Measurements from ENCODE around the gene PARP11. TPM values are rescaled to one million over a fixed set of nuclear protein-coding genes. Genes with fewer than 3 reads are reported as not detected.
A peak's percentile ranks its signal among the peaks of the same experiment; 100 is the strongest.

Gene PARP11
- total and polyA plus RNA-seq, 2 donors (not counting 1 experiment from before 2014, with no cell fraction given): 6.4 to 26.3 TPM

DNA sequence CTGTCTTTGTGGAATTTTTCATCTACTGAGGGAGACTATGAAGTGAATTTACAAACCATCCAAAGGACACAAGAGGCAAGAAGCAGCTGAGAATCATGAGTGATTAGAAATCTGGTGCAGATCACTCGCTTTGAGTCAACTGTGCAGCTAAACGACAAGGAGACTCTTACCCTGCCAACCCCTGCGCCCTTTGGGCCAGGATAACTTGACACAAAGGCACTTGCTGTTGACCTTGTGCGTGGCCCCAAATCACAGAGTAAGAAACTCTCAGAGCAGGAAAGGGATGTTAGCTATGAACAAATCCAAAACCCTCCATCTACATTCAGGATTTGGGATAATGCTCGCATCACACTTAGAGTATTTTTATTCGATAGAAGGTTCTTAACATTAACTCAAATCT is 11.5 kb upstream of the PARP11 start:
- H3K27ac ChIP-seq (ENCODE audit: low read length in 2 of 2): no peak overlapping the region
- no peaks in the 10 kb centered on the region for H4K20me1 ChIP-seq (ENCODE audit: control insufficient read depth, insufficient read depth, low read length, poor library complexity, severe bottlenecking)
- peaks cover 2 to 7% of the 10 kb centered on the region in 2 donors for H3K4me1 ChIP-seq (ENCODE audit: control insufficient read depth in 2 of 2, insufficient read depth in 2 of 2, low read length in 2 of 2)
- H3K4me2 ChIP-seq (replicated peaks; ENCODE audit: low read depth, low read length, poor library complexity, severe bottlenecking): no peak overlapping the region
- H3K27me3 ChIP-seq (replicated peaks in 1 of 4; ENCODE audit: control extremely low read depth in 1 of 4, control insufficient read depth in 3 of 4, insufficient read depth in 4 of 4, low read length in 3 of 4): peaks cover 0 to 13% (median 6%) of the 10 kb centered on the region in 4 experiments
- Mint-ChIP-seq H3K27ac (no peak overlapping the region), H3K27me3 (peaks cover 12% of the 10 kb centered on the region), H3K4me1 (peaks cover 4% of the 10 kb centered on the region), H3K4me3 (no peak overlapping the region), H3K9me3 (ENCODE audit: insufficient read depth) (no peaks in the 10 kb centered on the region)
- no peak overlapping the region for H3K9ac ChIP-seq (ENCODE audit: low read length)
- ATAC-seq (ENCODE audit: low read depth) (no peak), DNase-seq (no peak)
- no peaks in the 10 kb centered on the region for H3K36me3 ChIP-seq (replicated peaks in 1 of 2; ENCODE audit: control extremely low read depth in 1 of 2, control insufficient read depth in 1 of 2, extremely low read depth in 1 of 2, insufficient read depth in 2 of 2, low read length in 1 of 2)
- no peaks in the 10 kb centered on the region for H3K79me2 ChIP-seq (ENCODE audit: control insufficient read depth, insufficient read depth, low read length)
- WGBS (ENCODE audit: insufficient coverage): 94% methylated on average over 4 of the region's 6 CpGs
- H3K4me3 ChIP-seq (ENCODE audit: control extremely low read depth in 1 of 5, extremely low read depth in 1 of 5, insufficient read depth in 1 of 5, low read depth in 2 of 5, low read length in 4 of 5): no peak overlapping the region
- H3K9me3 ChIP-seq (ENCODE audit: control extremely low read depth in 1 of 3, control insufficient read depth in 2 of 3, insufficient read depth in 1 of 3, low read length in 2 of 3): no peaks in the 10 kb centered on the region
- TF ChIP-seq EZH2 (IDR thresholded peaks at IDR 0.05; ENCODE audit: borderline replicate concordance, insufficient read depth, low read depth, low read length, poor library complexity, severe bottlenecking) (no peak), CTCF (IDR thresholded peaks at IDR 0.05) (no peak)
- intact Hi-C loops (cut with micrococcal nuclease): loop anchor here (1.0 to 5.0 kb wide), 4 partner anchors 111 to 873 kb away; no protein-coding TSS in a partner anchor
- ChIA-PET POLR2A (interaction anchor here (0.6 kb wide), 1 partner anchor 109 kb away, joined by 4 read pairs; no protein-coding TSS in a partner anchor), CTCF (interaction anchor here (1.0 to 11.7 kb wide), 29 partner anchors 9 to 875 kb away, joined by 3 to 396 read pairs (median 6); partner anchors contain the start of genes CCND2 and PARP11)
- H2AFZ ChIP-seq (ENCODE audit: insufficient read depth, low read depth, low read length, poor library complexity, severe bottlenecking): no peak overlapping the region

DNA sequence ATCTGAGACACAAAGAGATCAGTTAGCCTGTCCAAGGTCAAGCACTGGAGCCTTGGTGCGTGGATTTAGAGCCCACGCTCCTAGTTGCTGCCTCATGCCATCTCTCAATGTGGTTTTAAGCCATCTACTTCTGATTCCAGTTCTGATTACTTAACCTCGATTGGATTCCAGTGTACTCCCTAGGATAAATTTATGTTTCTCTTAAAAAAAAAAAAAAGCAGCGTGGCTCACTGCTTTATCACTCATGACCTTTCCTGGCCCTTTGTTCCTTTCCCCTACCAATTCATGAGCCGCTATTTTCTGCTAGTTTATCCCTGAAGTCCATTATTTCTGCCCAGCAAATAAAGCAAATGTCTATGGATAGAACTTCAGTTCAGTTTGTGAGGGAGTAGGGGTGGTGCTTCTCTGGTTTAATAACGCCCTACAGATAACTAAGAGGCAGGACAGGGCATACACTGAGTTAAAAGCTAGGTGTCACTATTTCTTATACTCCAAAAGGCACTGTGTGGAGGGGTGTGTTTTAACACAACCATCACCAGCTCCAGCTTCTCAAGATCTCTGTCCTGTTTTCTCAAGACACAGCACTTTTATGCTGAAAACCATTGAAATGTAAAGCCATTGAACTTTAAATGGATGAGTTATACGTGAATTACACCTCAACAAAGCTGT is 9.8 kb upstream of the PARP11 start:
- WGBS (ENCODE audit: insufficient coverage): 67% methylated on average over 3 of the region's 7 CpGs
- ATAC-seq (ENCODE audit: low read depth): peak; percentile 58
- POLR2A ChIA-PET: interaction anchor here (0.6 kb wide), 1 partner anchor 156 kb away, joined by 3 read pairs; no protein-coding TSS in a partner anchor
- H3K4me1 ChIP-seq (ENCODE audit: control insufficient read depth in 2 of 2, insufficient read depth in 2 of 2, low read length in 2 of 2): peaks cover 2 to 7% of the 10 kb centered on the region in 2 donors
- H3K4me3 ChIP-seq (ENCODE audit: control extremely low read depth in 1 of 5, extremely low read depth in 1 of 5, insufficient read depth in 1 of 5, low read depth in 2 of 5, low read length in 4 of 5): no peak overlapping the region
- Mint-ChIP-seq H3K4me3 (no peak overlapping the region), H3K4me1 (peaks cover 4% of the 10 kb centered on the region), H3K27ac (no peak overlapping the region), H3K9me3 (ENCODE audit: insufficient read depth) (no peaks in the 10 kb centered on the region), H3K27me3 (peaks cover 13% of the 10 kb centered on the region)
- peaks cover 0 to 1% (median 0%) of the 10 kb centered on the region in 3 donors for H3K9me3 ChIP-seq (ENCODE audit: control extremely low read depth in 1 of 3, control insufficient read depth in 2 of 3, insufficient read depth in 1 of 3, low read length in 2 of 3)
- no peak overlapping the region for H3K4me2 ChIP-seq (replicated peaks; ENCODE audit: low read depth, low read length, poor library complexity, severe bottlenecking)
- intact Hi-C loops (cut with micrococcal nuclease): no loop called here
- CTCF ChIA-PET: interaction anchor here (1.0 to 11.7 kb wide), 8 partner anchors 9 to 877 kb away, joined by 3 to 396 read pairs (median 12); partner anchors contain the start of genes CCND2 and PARP11
- no peaks in the 10 kb centered on the region for H3K79me2 ChIP-seq (ENCODE audit: control insufficient read depth, insufficient read depth, low read length)
- no peak for TF ChIP-seq EZH2 (IDR thresholded peaks at IDR 0.05; ENCODE audit: borderline replicate concordance, insufficient read depth, low read depth, low read length, poor library complexity, severe bottlenecking)
- peak; percentile 30 for TF ChIP-seq CTCF (IDR thresholded peaks at IDR 0.05)
- H3K9ac ChIP-seq (ENCODE audit: low read length): no peak overlapping the region
- H3K36me3 ChIP-seq (replicated peaks in 1 of 2; ENCODE audit: control extremely low read depth in 1 of 2, control insufficient read depth in 1 of 2, extremely low read depth in 1 of 2, insufficient read depth in 2 of 2, low read length in 1 of 2): no peaks in the 10 kb centered on the region
- H4K20me1 ChIP-seq (ENCODE audit: control insufficient read depth, insufficient read depth, low read length, poor library complexity, severe bottlenecking): no peaks in the 10 kb centered on the region
- DNase-seq: peak; percentile 30
- H2AFZ ChIP-seq (ENCODE audit: insufficient read depth, low read depth, low read length, poor library complexity, severe bottlenecking): no peak overlapping the region
- H3K27ac ChIP-seq (ENCODE audit: low read length in 2 of 2): no peak overlapping the region
- peaks cover 0 to 13% (median 6%) of the 10 kb centered on the region in 4 experiments for H3K27me3 ChIP-seq (replicated peaks in 1 of 4; ENCODE audit: control extremely low read depth in 1 of 4, control insufficient read depth in 3 of 4, insufficient read depth in 4 of 4, low read length in 3 of 4)
